LNCaP clone FGC (cell line): ENCODE results near the gene SLC5A7.
A peak's percentile ranks its signal among the peaks of the same experiment; 100 is the strongest.

Source experiments
- DNase-seq: peaks from one replicate; pipeline ENCODE4 v3.0.0-alpha.2; 2011; ENCODE audit warnings: low read depth
- H3K4me3 ChIP-seq: 2 replicates; pipeline ENCODE4 v1.5.1; 2011; ENCODE audit warnings: mild to moderate bottlenecking, low read depth, low read length, control low read depth
- TF ChIP-seq, protein P1 (sequence below): IDR thresholded peaks from 2 replicates; pipeline ENCODE4 v1.5.1; 2012; ENCODE audit warnings: mild to moderate bottlenecking; ENCODE audit not compliant: control insufficient read depth, insufficient read depth; ENCODE audit errors: extremely low read depth

Gene SLC5A7

DNA sequence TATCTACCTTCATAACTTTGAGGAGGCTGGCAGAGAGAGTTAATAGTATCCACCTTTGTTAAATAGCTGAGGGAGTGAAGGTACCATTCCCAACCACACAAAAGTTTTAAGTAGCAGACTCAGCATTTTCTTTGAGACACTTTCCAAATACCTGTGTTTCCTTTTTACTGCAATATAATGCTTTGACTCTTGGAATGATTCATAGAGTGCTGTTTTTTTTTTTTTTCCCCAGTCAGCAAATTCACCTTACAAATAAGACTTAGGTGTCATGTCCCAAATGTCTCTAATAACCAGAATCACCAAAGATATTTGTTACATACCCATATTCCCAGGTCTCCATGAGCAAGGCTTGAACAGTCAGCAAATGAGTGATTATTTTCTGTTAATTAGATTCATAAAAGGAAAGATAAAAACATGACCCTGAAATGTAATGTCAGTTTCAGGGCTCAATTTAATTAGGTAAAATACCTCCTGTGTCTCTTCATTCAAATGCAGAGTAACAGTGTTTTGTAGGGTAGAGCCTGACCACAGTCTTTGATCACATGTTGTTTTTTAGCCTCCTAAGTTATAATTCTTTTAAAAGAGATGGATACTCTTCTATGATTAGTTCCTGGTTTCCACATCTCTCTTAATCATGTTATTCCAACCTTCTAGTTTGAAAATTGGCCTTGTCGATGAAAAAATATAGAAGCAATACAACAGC lies 39.9 kb downstream of the SLC5A7 start:
- no peak overlapping the region for H3K4me3 ChIP-seq
- no peak for DNase-seq
- TF ChIP-seq, protein P1, sequence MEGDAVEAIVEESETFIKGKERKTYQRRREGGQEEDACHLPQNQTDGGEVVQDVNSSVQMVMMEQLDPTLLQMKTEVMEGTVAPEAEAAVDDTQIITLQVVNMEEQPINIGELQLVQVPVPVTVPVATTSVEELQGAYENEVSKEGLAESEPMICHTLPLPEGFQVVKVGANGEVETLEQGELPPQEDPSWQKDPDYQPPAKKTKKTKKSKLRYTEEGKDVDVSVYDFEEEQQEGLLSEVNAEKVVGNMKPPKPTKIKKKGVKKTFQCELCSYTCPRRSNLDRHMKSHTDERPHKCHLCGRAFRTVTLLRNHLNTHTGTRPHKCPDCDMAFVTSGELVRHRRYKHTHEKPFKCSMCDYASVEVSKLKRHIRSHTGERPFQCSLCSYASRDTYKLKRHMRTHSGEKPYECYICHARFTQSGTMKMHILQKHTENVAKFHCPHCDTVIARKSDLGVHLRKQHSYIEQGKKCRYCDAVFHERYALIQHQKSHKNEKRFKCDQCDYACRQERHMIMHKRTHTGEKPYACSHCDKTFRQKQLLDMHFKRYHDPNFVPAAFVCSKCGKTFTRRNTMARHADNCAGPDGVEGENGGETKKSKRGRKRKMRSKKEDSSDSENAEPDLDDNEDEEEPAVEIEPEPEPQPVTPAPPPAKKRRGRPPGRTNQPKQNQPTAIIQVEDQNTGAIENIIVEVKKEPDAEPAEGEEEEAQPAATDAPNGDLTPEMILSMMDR: no peak

- H3K4me3 ChIP-seq: no peak overlapping the region
- DNase-seq: no peak
- TF ChIP-seq, protein P1: no peak
Observed at GRCh38 chr2:108029496-108029895, 43.2 kb downstream of the SLC5A7 start.

GRCh38 chr2:108029912-108030311 lies 43.6 kb downstream of the SLC5A7 start:
- TF ChIP-seq, protein P1: no peak
- no peak overlapping the region for H3K4me3 ChIP-seq
- DNase-seq: no peak

- no peak for DNase-seq
- TF ChIP-seq, protein P1: no peak
- no peak overlapping the region for H3K4me3 ChIP-seq
Observed at GRCh38 chr2:108031471-108031941, 45.2 kb downstream of the SLC5A7 start.

- DNase-seq: no peak
- no peak overlapping the region for H3K4me3 ChIP-seq
- TF ChIP-seq, protein P1: peak; percentile 28; the same call in 1 of the 2 replicates
Observed at GRCh38 chr2:108034843-108035242, 48.5 kb downstream of the SLC5A7 start.

DNA sequence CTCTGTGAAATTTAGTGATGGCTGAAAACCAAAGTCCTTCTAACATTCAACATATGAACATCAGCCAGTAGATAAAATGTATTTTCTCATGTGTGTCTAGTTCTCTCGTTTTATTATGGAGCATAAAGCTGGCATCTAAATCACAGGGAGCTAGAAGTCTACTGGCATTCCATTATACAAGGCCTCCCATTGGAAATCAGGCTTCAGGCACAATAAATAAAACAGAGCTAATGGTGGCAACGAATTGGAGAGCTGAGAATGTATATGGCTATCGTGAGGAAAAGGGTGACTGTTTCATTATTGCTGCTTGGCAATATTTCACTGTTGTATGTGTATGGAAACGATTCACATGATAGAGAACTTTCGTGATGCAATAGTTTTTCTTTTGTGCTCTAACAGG lies 62.4 kb downstream of the SLC5A7 start:
- TF ChIP-seq, protein P1: no peak
- no peak overlapping the region for H3K4me3 ChIP-seq
- no peak for DNase-seq
